Measurements from ENCODE around the gene FRMPD2.

FRMPD2 gene, protein sequence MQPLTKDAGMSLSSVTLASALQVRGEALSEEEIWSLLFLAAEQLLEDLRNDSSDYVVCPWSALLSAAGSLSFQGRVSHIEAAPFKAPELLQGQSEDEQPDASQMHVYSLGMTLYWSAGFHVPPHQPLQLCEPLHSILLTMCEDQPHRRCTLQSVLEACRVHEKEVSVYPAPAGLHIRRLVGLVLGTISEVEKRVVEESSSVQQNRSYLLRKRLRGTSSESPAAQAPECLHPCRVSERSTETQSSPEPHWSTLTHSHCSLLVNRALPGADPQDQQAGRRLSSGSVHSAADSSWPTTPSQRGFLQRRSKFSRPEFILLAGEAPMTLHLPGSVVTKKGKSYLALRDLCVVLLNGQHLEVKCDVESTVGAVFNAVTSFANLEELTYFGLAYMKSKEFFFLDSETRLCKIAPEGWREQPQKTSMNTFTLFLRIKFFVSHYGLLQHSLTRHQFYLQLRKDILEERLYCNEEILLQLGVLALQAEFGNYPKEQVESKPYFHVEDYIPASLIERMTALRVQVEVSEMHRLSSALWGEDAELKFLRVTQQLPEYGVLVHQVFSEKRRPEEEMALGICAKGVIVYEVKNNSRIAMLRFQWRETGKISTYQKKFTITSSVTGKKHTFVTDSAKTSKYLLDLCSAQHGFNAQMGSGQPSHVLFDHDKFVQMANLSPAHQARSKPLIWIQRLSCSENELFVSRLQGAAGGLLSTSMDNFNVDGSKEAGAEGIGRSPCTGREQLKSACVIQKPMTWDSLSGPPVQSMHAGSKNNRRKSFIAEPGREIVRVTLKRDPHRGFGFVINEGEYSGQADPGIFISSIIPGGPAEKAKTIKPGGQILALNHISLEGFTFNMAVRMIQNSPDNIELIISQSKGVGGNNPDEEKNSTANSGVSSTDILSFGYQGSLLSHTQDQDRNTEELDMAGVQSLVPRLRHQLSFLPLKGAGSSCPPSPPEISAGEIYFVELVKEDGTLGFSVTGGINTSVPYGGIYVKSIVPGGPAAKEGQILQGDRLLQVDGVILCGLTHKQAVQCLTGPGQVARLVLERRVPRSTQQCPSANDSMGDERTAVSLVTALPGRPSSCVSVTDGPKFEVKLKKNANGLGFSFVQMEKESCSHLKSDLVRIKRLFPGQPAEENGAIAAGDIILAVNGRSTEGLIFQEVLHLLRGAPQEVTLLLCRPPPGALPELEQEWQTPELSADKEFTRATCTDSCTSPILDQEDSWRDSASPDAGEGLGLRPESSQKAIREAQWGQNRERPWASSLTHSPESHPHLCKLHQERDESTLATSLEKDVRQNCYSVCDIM (N-terminal part only)

DNA sequence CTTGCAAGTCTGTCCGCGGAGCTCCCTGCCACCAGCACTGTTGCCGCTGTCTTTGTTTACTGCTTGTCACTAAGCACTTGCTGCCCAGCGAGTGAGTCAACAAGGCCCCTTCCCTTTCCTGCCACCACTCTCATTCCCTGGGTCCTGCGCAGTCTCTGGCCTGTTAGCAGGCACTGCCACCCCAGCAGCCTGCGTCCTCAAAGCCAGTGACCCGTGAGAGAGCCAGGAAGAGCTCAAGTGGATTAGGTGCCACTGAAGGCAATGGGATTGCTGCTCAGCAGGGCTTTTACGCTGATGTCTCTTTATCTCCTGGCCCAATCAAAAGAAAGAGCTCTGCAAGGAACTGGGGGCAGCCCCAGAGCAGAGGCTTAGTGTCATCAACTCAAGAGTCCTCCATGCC is at the start of gene FRMPD2:
Gene FRMPD2, minus strand, starts transcription at position 61 of the 400 bp plus-strand sequence. CDS start 129 bp downstream, outside the sequence.
- DNase-seq (ENCODE audit: low read depth), result no peak

DNA sequence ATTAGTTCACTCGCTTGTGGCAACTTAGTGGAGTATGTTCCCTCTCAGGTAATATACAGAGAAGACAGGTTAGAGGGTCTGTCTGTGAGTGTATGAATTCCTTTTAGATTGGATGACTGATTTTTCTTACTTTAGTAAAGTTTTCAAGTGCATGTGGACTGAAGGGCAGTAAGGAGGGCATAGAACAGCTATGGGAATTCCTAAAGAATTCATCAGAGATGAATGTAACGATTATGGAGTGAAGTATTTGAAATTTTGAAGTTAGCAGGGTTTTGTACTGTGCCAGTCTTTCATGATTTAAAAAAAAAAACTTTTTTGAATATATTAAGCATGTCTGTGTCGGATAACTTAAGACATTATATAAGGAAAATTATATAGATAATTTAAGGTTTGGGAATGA is 47.5 kb upstream of the FRMPD2 start:
- DNase-seq (ENCODE audit: low read depth), result no peak

DNA sequence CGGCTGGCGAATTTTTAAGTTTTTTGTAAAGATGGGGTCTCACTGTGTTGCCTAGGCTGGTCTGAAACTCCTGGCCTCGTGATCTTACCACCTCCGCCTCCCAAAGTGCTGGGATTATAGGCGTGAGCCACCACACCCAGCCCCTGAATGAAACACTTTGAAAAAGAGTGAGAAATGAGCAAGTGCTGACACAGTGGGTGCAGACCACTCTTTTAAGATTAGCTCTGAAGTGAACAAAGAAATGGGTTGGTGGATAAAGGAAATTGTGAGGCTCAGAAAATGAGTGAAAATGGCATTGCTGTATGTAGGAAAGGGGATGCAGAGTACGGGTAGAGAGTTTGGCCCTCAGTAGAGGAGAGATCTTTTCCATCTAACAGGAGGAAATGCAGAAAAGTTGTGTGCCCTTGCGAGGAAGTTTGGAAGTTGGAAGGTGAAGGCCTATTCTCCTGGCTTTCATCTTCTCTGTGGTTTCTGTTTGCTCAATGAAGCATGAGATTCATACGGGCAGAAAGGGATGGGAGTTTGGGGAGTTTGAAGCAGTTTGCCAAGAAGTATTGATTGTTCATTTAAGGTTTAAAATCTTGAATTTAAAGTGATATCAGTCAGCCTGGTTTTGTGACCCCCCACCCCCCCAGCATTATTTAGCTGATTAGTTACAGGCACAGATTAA is 43.0 kb upstream of the FRMPD2 start:
- no peak for DNase-seq (ENCODE audit: low read depth)

DNA sequence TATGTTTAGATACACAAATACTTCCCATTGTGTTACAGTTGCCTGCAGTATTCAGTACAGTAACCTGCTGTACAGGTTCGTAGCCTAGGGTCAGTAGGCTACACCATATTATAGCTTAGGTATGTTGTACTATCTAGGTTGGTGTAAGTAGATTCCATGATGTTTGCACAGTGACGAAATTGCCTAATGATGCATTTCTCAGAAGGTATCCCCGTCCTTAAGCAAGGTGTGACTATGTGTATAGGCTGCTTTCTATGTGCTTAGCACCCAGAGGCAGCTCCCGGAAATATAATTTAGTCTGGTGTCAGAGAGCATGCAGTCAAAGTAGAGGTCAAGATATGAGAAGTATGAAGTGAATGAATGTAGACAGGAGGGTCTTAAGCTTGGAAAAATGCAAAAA is 41.7 kb upstream of the FRMPD2 start:
- DNase-seq (ENCODE audit: low read depth), result no peak

DNA sequence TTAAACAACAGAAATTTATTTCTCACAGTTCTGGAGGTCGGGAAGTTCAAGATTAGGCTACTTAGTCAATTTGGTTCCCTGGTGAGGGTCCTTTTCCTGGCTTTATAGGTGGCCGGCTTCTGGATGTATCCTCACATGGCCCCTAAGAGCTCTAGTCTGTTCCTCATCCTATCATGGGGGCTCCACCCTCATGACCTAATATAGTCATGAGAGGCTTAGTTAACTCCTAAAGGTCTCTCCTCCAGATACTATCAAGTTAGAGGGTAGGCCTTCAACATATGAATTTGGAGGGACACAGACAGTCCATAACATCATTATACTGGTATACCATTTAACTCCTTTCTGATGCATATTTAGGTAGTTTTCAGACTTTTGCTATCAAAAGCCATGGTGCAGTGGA is 39.6 kb upstream of the FRMPD2 start:
- DNase-seq (ENCODE audit: low read depth), result no peak

DNA sequence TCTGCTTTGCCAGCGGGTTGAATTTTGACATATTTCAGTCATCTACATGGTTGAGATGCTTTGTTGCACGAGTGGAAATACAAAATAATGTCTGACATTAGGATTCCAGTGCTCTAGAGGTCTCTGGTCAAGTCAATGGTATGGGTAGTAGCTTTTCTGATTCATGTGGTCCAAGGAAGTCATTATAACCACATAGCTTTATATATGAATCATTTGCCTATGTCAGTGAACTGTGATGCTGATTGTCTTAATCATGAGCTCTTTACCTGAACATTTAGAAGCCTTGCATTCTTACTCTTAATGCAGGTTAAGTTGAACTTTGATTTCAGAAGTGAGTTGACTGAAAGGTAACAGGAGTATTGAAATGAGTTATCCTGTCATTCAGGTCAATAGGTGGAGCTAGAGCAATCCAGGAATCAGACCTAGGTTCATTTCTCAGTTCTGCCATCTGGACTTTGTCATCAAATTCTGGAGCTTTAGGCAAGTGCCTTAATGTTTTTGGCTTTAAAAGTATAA is 35.3 kb upstream of the FRMPD2 start:
- DNase-seq (ENCODE audit: low read depth), result peak; percentile 23

DNA sequence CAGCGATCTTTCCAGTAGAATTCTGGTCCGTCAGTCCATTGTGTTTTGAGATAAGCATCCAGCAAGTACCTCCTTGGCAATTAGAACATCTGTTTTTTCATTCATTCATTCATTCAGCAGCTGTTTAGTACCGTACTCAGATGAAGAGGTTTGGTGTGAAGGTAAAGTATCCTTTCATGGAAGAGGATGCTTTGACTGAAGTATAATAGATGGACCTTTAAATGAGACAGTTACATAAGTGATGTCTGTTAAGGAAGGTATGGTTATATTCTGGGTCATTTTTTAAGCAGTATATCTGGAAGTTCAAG is 33.2 kb upstream of the FRMPD2 start:
- no peak for DNase-seq (ENCODE audit: low read depth)

DNA sequence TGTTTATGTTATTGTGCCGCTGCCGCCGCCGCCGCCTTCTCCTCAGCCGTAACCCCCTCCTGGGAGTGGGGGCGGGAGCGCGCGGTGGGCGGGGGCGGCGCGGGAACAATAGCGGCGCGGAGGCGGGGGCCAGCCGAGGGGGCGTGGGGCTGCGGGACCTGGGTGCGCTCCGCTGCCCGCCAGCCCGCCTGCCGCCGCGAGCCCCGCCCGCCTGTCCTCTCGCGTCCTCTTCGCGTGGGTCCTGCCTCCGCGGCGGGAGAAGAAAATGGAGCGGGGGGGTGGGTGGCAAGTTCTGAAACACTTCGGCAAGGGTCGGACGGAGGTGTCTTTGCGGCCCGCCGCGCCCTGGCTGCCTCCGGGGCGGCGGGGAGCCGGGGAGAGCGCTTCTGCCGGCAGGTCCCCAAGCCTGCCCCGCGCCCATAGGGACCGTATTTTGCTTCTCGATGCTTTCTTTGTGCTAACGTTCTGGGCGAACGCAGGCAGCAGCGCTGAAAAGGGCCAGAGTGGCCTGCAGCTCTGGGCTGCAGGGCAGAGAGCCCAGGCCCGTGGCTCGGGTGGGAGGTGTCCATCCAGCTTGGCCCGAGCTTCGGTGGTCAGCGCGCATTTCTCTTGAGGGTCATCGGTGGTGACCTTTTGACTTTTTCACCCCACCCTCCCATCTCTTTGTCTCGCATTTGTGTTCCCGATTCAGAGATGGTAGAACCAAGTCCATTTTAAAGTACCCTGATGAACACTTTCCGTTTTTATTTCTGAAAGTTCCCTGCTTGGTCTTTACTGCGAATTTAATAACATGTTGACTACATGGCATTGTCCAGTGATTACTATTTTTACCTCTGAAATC is 32.6 kb upstream of the FRMPD2 start:
- no peak for DNase-seq (ENCODE audit: low read depth)

DNA sequence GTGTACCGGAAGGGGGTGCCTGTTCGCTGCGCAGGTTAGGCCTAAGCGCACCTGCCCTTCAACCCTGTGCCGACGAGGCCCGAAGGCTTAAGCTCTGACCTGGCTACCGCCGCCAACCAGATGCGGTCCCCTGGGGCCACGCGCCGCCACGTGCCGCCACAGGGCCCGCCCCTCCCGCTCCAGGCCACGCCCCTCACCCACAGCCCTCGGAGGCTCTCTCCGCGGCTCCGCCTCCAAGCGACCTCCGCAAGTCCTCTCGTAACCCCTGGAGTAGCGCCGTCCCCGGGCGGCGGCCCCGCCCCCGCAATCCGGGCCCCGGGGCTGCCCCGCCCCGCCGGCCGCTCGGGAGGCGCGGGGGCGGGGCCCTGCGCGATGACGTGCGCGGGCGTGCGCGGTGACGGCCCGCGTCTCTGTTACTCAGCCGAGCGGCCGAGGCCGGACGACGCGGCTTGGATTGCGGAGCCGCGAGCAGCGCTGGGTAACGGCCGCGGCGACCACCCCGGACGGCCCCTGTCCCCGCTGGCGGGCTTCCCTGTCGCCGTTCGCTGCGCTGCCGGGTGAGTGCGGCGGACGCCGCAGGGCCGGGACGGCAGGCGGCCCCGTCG is 31.9 kb upstream of the FRMPD2 start, which contains the start of gene MAPK8:
Gene MAPK8, plus strand, starts transcription at position 413 of the 605 bp plus-strand sequence. CDS start 94,984 bp downstream, outside the sequence.
- DNase-seq (ENCODE audit: low read depth), result peak; percentile 22

DNA sequence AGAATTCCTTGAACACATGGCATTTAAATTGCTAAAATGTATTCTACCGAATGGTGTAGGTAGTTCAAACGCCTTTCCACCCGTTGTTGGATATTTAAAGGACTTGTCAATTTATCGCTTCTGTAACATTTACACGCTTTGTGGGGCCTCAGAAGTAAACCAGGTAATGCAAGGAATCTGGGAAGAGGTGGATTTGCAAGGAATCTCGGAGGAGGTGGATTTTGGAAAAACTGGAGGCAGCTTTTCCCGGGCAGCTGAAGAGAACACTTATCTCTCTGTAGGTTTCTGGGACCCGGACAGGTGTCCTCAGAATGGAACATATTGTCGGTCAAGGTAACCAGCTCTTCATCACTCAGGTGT is 31.4 kb upstream of the FRMPD2 start:
- no peak for DNase-seq (ENCODE audit: low read depth)

DNA sequence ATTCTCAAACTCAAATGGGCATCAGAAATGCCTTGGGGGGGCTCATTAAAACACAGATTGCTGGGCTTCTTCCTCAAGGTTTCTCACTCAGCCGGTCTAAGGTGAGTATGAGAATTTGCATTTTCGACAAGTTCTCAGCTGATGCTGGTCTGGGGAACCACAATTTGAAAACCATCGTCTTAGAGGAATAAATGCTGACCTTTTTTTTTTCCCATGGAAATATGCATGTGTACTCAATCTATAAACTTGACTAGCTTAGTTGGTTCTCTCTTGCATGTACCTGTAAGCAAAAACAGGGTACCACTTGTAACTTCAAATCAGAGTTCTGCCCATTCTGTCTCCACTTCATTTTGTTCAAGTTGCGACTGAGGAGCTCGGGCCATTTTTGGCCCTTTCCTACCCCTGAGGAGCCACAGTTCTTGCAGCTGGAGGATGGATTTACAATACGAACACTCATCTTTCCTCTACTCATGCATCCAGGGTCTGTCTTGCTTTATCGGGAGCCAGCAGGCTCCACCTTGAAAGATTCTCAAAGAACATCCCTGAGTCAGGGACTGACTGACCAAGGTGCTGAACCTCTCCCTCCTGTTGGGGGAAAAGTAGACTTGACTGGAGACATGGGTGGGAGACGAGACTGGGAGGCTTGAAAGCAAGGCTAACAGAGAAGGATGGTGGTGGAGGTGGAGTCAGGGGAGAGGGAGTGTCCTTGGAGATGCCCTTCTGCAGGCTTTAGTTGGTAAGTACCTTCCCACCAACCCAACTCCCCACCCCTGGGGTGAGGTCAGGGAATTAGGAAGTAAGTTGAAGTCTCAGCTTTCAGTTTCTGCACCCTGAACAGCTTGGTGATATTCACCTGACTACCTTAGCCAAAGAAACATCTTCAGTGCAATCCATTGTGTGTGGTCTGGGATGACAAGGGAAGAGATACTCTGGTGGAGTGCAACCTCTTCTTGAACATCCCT is 28.3 kb upstream of the FRMPD2 start:
- no peak for DNase-seq (ENCODE audit: low read depth)

DNA sequence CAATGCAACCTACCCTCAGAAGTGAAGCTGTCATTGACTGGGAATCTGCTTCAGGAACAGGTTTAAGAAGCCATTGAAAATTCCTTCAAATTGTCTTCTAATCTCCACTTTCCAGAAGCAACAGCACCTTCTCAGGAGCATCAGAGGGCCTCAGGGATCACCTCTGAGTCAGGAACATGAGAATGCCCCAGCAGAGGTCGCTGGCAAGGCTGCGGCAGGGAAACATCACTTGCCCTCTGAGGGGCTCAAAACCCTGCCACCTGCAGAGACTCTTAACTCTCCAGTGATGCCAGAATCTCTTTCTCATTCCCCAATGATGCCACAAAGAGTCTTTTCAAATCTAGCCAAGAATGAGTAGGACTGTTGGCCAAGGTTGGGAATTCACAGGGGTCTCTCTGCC is 26.1 kb upstream of the FRMPD2 start:
- no peak for DNase-seq (ENCODE audit: low read depth)

DNA sequence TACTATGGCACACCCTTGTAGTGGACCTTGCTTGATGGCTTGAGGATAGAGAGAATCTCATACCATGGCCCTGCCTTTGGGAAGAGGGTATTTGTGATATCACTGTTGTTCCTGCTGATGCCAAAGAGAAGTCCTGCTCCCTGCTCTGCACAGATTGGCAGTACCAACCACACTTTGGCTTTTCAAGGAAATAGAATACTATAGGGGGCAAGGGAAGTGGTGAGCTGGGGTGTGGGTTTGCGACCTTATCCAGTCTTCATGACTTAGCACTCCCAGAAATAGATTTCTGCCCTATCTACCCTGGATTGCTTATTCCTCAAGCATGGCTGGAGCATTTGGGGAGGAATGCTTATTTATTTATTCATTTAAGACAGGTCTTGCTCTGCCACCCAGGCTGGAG is 25.2 kb upstream of the FRMPD2 start:
- DNase-seq (ENCODE audit: low read depth), result no peak

DNA sequence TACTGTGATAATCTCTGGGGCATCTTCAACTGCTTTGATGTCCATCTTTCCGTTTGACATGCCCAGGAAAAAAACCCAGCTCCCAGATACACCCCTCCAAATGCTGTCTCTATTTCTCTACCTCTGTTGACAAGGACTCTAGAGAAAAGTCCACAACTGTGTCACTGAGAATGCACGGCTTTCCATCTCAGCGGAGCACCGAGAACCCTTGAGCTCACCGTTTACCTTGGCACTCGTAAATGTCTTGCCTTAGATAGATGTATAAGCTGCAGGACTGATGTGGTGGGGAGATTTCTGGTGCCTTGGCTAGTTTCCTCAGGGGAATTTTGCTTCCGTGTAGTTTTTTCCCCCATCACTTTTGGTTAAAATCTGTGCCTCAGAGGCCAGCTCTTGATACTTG is 24.6 kb upstream of the FRMPD2 start:
- DNase-seq (ENCODE audit: low read depth), result no peak

DNA sequence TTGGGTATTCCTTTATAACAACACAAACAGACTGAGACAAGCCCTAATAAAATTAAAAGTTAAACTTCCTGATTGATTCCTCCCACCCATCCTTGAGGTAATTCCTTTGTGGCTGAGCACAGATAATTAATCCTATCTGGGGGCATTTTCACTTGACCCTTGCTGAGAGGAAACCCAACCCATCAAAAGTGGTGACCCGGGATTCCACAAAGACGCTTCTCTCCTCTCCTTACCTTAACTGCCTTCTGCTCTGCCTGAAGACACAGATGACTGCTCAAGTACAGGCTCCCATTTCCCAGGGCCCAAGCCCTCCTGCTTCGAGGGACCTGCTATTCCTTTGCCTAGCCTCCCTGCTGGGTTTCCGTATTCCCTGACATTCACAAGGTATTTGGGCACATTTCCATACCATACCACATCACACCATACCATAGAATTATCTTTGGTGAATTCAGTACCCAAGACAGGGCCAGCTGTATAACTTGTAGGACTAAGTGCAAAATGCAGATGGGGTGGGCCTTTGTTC is 22.1 kb upstream of the FRMPD2 start:
- no peak for DNase-seq (ENCODE audit: low read depth)

DNA sequence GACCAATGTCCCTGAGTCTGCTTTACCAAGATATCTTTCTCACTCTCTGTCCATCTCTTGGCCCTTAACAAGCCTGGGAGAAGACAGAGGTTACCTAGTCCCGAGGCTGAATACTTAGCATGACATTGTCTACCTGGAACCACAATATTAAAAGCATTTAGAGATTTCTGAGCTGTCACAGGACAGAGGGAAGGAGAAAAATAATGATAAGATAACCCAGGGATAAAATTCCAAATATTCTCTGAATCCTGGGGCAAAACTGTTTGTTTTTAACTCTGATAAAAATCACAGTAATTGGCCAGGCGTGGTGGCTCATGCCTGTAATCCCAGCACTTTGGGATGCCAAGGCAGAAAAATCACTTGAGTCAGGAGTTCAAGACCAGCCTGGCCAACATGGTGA is 19.9 kb upstream of the FRMPD2 start:
- DNase-seq (ENCODE audit: low read depth), result no peak

DNA sequence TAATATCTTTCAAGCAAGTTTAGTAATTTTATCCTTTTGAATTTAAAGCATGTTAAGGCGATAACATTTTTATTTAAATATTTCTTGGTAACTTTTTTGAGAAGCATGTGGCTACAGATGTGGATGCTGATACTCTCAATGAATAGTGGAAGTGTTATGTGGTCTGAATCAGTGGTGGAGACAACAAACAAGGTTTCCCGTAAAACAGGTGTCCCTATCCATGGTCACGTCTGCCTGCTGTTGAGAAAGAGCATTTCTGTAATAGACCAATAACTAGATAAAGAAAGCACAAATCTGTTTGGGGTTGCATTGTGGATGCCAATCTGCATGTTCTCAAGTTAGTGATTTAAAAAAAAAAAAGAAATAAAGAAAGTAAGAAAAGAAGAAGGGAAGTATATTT is 18.1 kb upstream of the FRMPD2 start:
- DNase-seq (ENCODE audit: low read depth), result no peak

DNA sequence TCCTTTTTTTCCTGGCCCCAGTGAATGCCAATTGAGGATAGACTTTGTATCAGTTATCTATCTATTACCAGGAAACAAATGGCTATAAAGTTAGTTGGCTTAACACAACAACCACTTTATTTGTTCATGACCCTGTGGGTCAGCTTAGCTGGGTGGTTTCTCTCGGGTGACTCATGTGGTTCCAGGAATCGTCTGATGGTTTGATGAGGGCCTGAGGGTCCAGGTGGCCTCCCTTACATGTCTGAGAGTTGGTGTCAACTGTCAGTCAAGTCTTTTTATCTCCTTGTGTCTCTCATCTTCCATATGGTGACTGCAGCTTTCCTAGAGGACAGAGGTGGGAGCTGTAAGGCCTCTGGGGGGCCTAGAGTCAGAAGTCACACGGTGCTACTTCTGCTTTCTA is 16.7 kb upstream of the FRMPD2 start:
- no peak for DNase-seq (ENCODE audit: low read depth)

DNA sequence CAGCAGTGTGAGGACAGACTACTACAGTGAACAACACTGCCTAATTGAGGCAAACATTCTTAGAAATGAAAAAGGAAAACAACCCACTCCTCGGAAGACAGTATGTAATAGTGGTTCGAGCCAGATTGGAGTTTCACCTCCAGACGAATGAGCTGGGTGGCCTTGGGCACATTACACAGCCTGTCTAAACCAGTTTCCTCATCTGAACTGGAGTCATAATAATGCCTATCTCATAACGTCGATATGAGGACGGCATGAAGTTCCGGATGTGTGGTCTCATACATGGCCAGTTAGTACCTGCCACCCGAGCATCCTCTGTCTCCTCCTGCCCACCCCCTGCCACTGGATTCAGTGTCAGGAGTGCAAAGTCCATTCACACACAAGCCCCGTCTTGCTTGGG is 15.8 kb upstream of the FRMPD2 start:
- no peak for DNase-seq (ENCODE audit: low read depth)

Measured in GM04503 (cell line).